ENCODE measurements around the gene SNX14.

DNA sequence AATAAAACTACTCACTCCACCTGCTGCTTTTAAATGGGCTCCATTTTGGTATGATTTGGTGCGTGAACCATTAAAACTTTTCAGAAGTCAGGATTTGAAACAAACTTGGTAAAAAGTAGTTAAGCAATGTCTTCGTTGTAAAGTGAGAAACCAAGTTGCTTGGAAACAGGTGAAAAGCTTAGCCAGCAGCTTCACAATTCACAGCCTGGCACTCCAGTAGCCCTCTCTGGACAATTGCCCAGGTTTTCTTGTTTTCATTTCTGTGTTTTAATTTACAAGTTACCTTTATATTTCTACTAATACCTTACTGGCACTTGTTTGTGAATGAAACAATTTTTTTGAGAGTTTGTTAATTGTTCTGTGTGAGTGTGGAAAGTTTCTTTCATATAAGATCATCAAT lies 131.0 kb downstream of the SNX14 start:
- TF ChIP-seq POLR2A (IDR thresholded peaks at IDR 0.05) (no peak), EP300 (IDR thresholded peaks at IDR 0.05) (no peak)
- TF ChIP-seq, protein P1, sequence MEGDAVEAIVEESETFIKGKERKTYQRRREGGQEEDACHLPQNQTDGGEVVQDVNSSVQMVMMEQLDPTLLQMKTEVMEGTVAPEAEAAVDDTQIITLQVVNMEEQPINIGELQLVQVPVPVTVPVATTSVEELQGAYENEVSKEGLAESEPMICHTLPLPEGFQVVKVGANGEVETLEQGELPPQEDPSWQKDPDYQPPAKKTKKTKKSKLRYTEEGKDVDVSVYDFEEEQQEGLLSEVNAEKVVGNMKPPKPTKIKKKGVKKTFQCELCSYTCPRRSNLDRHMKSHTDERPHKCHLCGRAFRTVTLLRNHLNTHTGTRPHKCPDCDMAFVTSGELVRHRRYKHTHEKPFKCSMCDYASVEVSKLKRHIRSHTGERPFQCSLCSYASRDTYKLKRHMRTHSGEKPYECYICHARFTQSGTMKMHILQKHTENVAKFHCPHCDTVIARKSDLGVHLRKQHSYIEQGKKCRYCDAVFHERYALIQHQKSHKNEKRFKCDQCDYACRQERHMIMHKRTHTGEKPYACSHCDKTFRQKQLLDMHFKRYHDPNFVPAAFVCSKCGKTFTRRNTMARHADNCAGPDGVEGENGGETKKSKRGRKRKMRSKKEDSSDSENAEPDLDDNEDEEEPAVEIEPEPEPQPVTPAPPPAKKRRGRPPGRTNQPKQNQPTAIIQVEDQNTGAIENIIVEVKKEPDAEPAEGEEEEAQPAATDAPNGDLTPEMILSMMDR (IDR thresholded peaks at IDR 0.05), result no peak
